ENCODE results near the gene SERPINF2.
A peak's percentile ranks its signal among the peaks of the same experiment; 100 is the strongest.
"Not testable (repeated sequence)": the region's sequence is repeated elsewhere in the genome, so short reads cannot be mapped to it uniquely, and the experiment has no call there.

Gene SERPINF2

GRCh38 chr17:1742371-1743087 lies at the start of gene SERPINF2:
Gene SERPINF2, plus strand, starts transcription at chr17:1742871. Its CDS starts 2,125 bp downstream, at chr17:1744996.
- no peak within 1 kb of the TSS for H3K4me3 ChIP-seq (ENCODE audit: low read depth, low read length)

GRCh38 chr17:1693339-1693738 lies 49.3 kb upstream of the SERPINF2 start:
- DNase-seq (ENCODE audit: low read depth): no peak
- H3K4me3 ChIP-seq (ENCODE audit: low read depth, low read length): no peak overlapping the region
- no peak for TF ChIP-seq CTCF (IDR thresholded peaks at IDR 0.05; ENCODE audit: insufficient read depth, low read depth, low read length, missing control alignments)

More at GRCh38 chr17:1742371-1743087, at the start of gene SERPINF2:
- no peak for DNase-seq (ENCODE audit: low read depth)
- TF ChIP-seq CTCF (IDR thresholded peaks at IDR 0.05; ENCODE audit: insufficient read depth, low read depth, low read length, missing control alignments): no peak

- peak; percentile 70 for DNase-seq (ENCODE audit: low read depth)
- no peak overlapping the region for H3K4me3 ChIP-seq (ENCODE audit: low read depth, low read length)
- no peak for TF ChIP-seq CTCF (IDR thresholded peaks at IDR 0.05; ENCODE audit: insufficient read depth, low read depth, low read length, missing control alignments)
Observed at GRCh38 chr17:1695365-1695764, 47.3 kb upstream of the SERPINF2 start.

GRCh38 chr17:1697681-1698080 lies 45.0 kb upstream of the SERPINF2 start:
- DNase-seq (ENCODE audit: low read depth): no peak
- TF ChIP-seq CTCF (IDR thresholded peaks at IDR 0.05; ENCODE audit: insufficient read depth, low read depth, low read length, missing control alignments): no peak
- no peak overlapping the region for H3K4me3 ChIP-seq (ENCODE audit: low read depth, low read length)

- not testable (repeated sequence) for H3K4me3 ChIP-seq (ENCODE audit: low read depth, low read length); DNase-seq (ENCODE audit: low read depth)
Observed at GRCh38 chr17:1699891-1700290, 42.8 kb upstream of the SERPINF2 start.

GRCh38 chr17:1703063-1703462 lies 39.6 kb upstream of the SERPINF2 start:
- H3K4me3 ChIP-seq (ENCODE audit: low read depth, low read length): no peak overlapping the region
- no peak for DNase-seq (ENCODE audit: low read depth)
- TF ChIP-seq CTCF (IDR thresholded peaks at IDR 0.05; ENCODE audit: insufficient read depth, low read depth, low read length, missing control alignments): no peak

GRCh38 chr17:1705004-1705403 lies 37.7 kb upstream of the SERPINF2 start:
- no peak for DNase-seq (ENCODE audit: low read depth)
- no peak for TF ChIP-seq CTCF (IDR thresholded peaks at IDR 0.05; ENCODE audit: insufficient read depth, low read depth, low read length, missing control alignments)
- no peak overlapping the region for H3K4me3 ChIP-seq (ENCODE audit: low read depth, low read length)
